ENCODE measurements around the gene C2orf78. TPM values are rescaled to one million over a fixed set of nuclear protein-coding genes. Genes with fewer than 3 reads are reported as not detected.
"Not testable (repeated sequence)": the region's sequence is repeated elsewhere in the genome, so short reads cannot be mapped to it uniquely, and the experiment has no call there.

C2orf78 gene, protein sequence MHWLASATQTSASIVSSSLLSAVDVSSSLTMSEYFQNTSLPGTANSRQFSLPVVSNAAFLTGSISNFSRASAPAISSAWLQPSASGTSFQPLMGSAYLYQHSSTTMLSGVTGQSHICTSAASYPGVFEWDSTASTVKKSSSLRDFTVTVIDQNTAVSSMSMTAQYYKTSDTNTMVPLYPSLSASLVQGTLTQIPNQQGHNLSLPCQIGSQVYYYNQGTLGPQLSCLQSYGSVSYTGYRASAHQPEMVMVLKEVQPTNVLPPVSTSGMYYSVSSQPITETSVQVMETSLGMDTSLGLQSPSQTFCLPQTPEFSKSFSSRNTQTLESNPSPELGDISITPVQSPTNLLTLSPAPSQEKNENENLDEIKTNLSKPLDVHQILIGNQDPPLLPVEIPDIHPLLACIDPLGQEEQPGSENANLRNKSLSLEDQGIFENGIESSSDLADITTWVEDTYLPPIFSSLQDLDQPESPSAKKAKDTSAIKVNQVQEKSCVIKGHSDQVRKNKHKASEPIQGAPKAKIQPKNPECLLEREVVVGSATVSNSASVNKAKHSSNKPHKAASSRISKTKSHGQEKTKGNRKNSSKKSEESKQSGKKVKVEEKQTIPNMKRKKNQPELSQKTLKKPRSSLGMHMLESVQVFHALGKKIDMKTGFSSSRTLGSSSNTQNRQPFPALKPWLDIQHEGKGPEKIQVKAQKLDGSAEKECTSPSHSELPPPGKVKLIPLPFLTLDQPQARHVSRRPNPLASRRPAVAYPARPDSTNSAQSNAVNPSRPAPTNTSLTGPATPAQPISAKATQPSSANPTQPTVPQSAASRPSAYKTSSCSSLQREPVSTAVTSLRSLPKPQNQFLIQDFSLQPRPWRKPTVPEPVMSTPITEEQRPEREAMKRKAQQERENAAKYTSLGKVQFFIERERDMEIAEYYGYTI
- not detected for polyA plus RNA-seq

DNA sequence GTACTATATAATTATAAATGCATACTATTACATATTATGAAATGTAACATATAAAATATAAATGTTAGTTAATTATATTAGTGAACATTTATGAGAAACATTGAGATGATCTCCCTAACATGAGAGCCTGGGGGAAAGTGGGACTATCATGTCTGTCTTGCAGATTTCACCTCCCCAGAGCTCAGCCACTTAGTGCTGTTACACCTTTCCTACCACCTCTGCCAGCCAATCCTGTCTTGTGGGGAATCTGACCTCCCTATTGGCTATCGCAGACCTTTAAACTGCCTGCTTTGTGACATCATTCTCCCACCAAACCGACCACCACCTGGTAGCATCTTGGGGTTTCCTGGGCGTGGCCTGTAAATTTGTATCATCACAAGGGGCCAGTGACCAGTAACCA is at the start of gene C2orf78:
Gene C2orf78 (plus strand): TSS at position 301 of the 400 bp plus-strand sequence. CDS start 127 bp downstream, outside the sequence.
- H3K4me1 ChIP-seq (ENCODE audit: control insufficient read depth in 2 of 2, insufficient read depth in 2 of 2, low read length in 1 of 2); H3K27me3 ChIP-seq (ENCODE audit: control insufficient read depth in 1 of 2, insufficient read depth in 2 of 2, low read length in 2 of 2); H3K4me3 ChIP-seq (ENCODE audit: low read depth in 1 of 2, low read length in 2 of 2); H3K9me3 ChIP-seq (ENCODE audit: control insufficient read depth in 2 of 2, insufficient read depth in 1 of 2, low read depth in 1 of 2, low read length in 1 of 2); H3K36me3 ChIP-seq (ENCODE audit: control insufficient read depth in 2 of 2, insufficient read depth in 2 of 2, low read length in 1 of 2); H3K27ac ChIP-seq (ENCODE audit: low read depth in 2 of 2, low read length in 1 of 2): not testable (repeated sequence)
- 33 to 65% methylated on average over 2 to 3 of the region's 3 CpGs for WGBS, 2 donors

DNA sequence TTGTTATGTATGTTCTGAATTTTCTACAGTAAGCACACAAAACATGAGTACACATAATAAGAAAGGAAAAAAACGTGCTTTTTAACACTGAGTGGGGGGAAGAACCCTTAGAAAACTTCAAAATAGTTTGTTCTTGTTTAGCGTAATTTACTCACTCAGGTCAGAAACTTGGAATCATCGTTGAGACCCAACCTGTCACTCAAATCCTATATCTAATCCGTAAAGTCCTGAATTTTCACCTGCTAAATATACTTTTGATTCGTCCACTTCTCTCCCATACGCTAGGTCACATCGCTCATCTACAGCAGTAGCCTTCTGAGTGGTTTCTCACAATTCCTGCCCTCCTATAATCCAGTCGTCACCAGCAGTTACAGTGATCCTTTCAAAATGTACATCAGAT is 47.6 kb upstream of the C2orf78 start:
- H3K36me3 ChIP-seq (ENCODE audit: control insufficient read depth in 2 of 2, insufficient read depth in 2 of 2, low read length in 1 of 2): peaks cover 2 to 3% of the 10 kb centered on the region in 2 donors
- H3K27ac ChIP-seq (ENCODE audit: low read depth in 2 of 2, low read length in 1 of 2): peak overlapping the region; percentile 61 to 95
- WGBS, 2 donors: 9 to 12% methylated on average over 8 of the region's 8 CpGs
- no peaks in the 10 kb centered on the region for H3K27me3 ChIP-seq (ENCODE audit: control insufficient read depth in 1 of 2, insufficient read depth in 2 of 2, low read length in 2 of 2)
- peak overlapping the region; percentile 62 to 99 for H3K4me3 ChIP-seq (ENCODE audit: low read depth in 1 of 2, low read length in 2 of 2)
- H3K4me1 ChIP-seq (ENCODE audit: control insufficient read depth in 2 of 2, insufficient read depth in 2 of 2, low read length in 1 of 2): no peaks in the 10 kb centered on the region
- no peaks in the 10 kb centered on the region for H3K9me3 ChIP-seq (ENCODE audit: control insufficient read depth in 2 of 2, insufficient read depth in 1 of 2, low read depth in 1 of 2, low read length in 1 of 2)

DNA sequence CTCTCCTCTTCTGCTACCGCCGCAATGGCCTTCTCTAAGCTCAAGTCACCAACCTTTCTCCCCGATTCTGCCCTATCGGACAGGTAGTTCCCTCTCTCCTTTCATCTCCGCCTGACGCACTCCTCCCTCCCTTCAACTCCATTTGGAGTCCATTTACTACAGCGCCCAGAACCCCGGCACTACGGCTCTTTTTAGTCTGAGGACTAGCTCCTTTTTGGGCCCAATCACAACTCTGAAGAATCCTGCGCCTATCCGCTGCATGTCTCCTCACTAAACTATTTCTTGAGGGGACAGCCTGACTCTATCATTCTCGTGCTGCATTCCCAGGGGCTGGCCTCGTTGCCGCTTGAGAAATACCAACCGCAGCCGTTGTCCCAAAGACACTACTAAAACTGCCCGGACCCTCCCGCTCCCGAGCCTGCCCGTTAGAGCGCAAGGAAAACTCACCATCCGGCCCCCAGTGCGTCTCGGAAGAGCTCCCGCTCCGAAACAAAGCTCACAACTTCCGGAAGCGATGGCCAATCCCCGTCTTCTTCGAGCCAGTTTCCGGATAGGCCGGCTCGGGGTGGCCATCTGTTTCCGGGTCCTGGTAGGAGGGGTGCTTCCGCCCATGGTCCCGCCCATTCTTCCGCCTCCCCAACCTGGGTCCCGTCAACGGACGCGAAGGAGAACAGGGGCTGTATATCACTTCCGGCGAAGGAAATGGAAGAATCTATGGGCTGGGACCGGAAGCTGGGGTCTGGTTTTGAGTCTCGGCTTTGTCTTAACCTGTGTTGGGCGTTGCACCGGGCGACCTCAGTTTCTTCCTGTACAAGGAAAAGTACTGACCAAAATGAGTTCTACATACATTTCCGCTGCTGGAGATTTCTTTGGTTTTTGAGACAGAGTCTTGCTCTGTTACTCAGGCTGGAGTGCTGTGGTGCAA is 46.9 kb upstream of the C2orf78 start, which contains the start of gene TPRKB:
Gene TPRKB (minus strand): TSS at position 491 of the 925 bp plus-strand sequence. CDS start 2,776 bp downstream, outside the sequence.
- WGBS, 2 donors: 0 to 2% methylated on average over 49 of the region's 49 CpGs
- no peaks in the 10 kb centered on the region for H3K9me3 ChIP-seq (ENCODE audit: control insufficient read depth in 2 of 2, insufficient read depth in 1 of 2, low read depth in 1 of 2, low read length in 1 of 2)
- peaks cover 2 to 3% of the 10 kb centered on the region in 2 donors for H3K36me3 ChIP-seq (ENCODE audit: control insufficient read depth in 2 of 2, insufficient read depth in 2 of 2, low read length in 1 of 2)
- H3K27me3 ChIP-seq (ENCODE audit: control insufficient read depth in 1 of 2, insufficient read depth in 2 of 2, low read length in 2 of 2): no peaks in the 10 kb centered on the region
- peak within 1 kb of the TSS; percentile 72 to 95 for H3K27ac ChIP-seq (ENCODE audit: low read depth in 2 of 2, low read length in 1 of 2)
- no peaks in the 10 kb centered on the region for H3K4me1 ChIP-seq (ENCODE audit: control insufficient read depth in 2 of 2, insufficient read depth in 2 of 2, low read length in 1 of 2)
- H3K4me3 ChIP-seq (ENCODE audit: low read depth in 1 of 2, low read length in 2 of 2): peak within 1 kb of the TSS; percentile 62 to 99

DNA sequence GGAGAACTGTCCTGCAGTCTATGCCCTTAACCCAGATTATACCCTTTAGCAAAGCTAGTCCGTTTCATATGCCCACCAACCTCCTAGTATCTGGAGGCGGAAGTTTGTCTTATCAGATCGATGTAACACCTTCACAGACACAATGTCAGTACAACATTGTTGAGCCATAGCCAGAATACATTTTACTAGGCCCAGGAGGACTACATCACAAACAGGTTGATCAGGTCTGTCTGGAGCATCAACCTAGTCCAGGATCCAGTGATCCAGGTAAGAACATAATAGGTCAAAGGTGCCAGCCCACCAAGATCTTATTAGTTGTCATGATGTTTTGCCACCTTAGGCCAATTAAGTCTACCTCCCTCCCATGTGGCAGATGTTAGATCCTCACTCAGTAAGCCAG is 44.9 kb upstream of the C2orf78 start:
- H3K4me1 ChIP-seq (ENCODE audit: control insufficient read depth in 2 of 2, insufficient read depth in 2 of 2, low read length in 1 of 2): no peaks in the 10 kb centered on the region
- no peak overlapping the region for H3K4me3 ChIP-seq (ENCODE audit: low read depth in 1 of 2, low read length in 2 of 2)
- 83 to 92% methylated on average over 3 of the region's 3 CpGs for WGBS, 2 donors
- H3K36me3 ChIP-seq (ENCODE audit: control insufficient read depth in 2 of 2, insufficient read depth in 2 of 2, low read length in 1 of 2): no peaks in the 10 kb centered on the region
- H3K27me3 ChIP-seq (ENCODE audit: control insufficient read depth in 1 of 2, insufficient read depth in 2 of 2, low read length in 2 of 2): no peaks in the 10 kb centered on the region
- H3K9me3 ChIP-seq (ENCODE audit: control insufficient read depth in 2 of 2, insufficient read depth in 1 of 2, low read depth in 1 of 2, low read length in 1 of 2): no peaks in the 10 kb centered on the region
- peak overlapping the region in 1 of 2 donors; percentile 36 for H3K27ac ChIP-seq (ENCODE audit: low read depth in 2 of 2, low read length in 1 of 2)

DNA sequence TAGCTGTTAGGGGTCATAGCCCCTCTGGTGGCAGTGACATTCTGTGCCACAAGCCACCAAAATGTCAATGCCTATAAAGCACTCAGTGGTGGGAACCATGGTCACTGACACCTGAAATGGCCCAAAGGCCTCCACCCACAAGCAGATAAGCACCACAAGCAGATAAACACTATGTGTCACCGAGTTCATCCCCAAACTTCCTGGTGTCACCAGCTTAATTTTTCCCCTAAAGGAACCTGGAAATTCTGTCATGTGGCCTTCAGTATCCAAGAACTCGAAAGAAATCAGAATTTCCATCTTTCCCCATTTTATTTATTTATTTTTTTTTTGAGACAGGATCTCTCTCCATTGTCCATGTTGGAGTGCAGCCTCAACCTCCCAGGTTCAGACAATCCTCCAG is 43.2 kb upstream of the C2orf78 start:
- H3K4me3 ChIP-seq (ENCODE audit: low read depth in 1 of 2, low read length in 2 of 2): no peak overlapping the region
- 86 to 87% methylated on average over 2 of the region's 2 CpGs for WGBS, 2 donors
- no peaks in the 10 kb centered on the region for H3K27me3 ChIP-seq (ENCODE audit: control insufficient read depth in 1 of 2, insufficient read depth in 2 of 2, low read length in 2 of 2)
- no peak overlapping the region for H3K27ac ChIP-seq (ENCODE audit: low read depth in 2 of 2, low read length in 1 of 2)
- no peaks in the 10 kb centered on the region for H3K9me3 ChIP-seq (ENCODE audit: control insufficient read depth in 2 of 2, insufficient read depth in 1 of 2, low read depth in 1 of 2, low read length in 1 of 2)
- H3K36me3 ChIP-seq (ENCODE audit: control insufficient read depth in 2 of 2, insufficient read depth in 2 of 2, low read length in 1 of 2): no peaks in the 10 kb centered on the region
- no peaks in the 10 kb centered on the region for H3K4me1 ChIP-seq (ENCODE audit: control insufficient read depth in 2 of 2, insufficient read depth in 2 of 2, low read length in 1 of 2)

DNA sequence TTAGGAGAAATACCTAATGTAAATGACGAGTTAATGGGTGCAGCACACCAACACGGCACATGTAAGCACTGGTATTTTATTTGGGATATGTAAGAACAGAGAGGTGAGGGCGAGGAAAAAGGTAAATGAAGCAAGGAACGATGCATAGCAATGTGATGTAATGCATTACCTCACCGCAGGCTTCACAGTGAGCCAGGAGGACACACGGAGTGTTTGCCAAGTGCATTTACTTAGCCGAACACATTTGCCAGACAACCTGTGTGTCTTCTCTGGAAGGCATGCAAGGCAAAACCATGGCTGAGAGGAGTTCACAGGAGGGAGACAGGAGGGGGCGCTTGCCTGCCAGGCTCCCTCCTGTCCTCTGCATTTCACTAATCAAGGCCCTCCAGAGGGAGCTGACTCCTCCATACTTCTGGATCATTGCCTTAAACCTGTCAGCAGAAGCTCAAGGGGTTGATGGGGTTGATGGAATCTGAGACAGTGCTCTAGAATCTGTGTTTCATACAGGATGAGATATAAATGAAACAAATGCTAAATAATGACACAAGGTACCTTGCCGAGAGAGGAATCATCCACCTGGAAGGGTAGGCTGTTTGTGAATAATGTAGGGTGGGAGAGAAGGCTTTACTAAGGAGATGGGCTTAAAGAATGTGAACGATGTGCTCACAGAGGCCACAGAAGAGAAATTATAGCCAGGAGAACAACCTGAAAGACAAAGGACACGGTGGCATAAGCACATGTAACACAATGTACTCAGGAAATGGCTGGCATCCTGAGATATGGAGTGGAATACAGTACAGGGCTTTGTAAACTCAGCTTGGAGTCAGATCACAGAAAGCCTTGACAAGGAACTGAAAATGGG is 37.7 kb upstream of the C2orf78 start:
- peaks cover 3 to 10% of the 10 kb centered on the region in 2 donors for H3K36me3 ChIP-seq (ENCODE audit: control insufficient read depth in 2 of 2, insufficient read depth in 2 of 2, low read length in 1 of 2)
- no peak overlapping the region for H3K27ac ChIP-seq (ENCODE audit: low read depth in 2 of 2, low read length in 1 of 2)
- H3K4me3 ChIP-seq (ENCODE audit: low read depth in 1 of 2, low read length in 2 of 2): no peak overlapping the region
- WGBS, 2 donors: 91 to 94% methylated on average over 11 of the region's 11 CpGs
- no peaks in the 10 kb centered on the region for H3K4me1 ChIP-seq (ENCODE audit: control insufficient read depth in 2 of 2, insufficient read depth in 2 of 2, low read length in 1 of 2)
- H3K27me3 ChIP-seq (ENCODE audit: control insufficient read depth in 1 of 2, insufficient read depth in 2 of 2, low read length in 2 of 2): no peaks in the 10 kb centered on the region
- H3K9me3 ChIP-seq (ENCODE audit: control insufficient read depth in 2 of 2, insufficient read depth in 1 of 2, low read depth in 1 of 2, low read length in 1 of 2): no peaks in the 10 kb centered on the region

DNA sequence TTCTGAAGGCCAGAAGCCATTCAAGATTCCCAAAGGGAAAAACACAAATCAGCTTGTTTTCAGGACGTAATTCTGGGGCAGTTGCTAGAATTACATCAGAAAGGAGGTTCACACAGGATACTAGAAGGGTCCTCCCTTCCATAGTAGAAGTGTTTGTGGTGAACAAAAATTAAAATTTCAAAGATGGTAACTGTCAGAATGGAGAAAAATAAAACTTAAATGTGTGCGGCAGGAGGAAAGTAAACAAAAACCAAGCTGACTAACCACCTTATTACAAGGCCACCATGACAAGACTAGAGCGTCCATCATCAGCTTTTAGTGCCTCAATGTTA is 37.1 kb upstream of the C2orf78 start:
- no peaks in the 10 kb centered on the region for H3K4me1 ChIP-seq (ENCODE audit: control insufficient read depth in 2 of 2, insufficient read depth in 2 of 2, low read length in 1 of 2)
- H3K9me3 ChIP-seq (ENCODE audit: control insufficient read depth in 2 of 2, insufficient read depth in 1 of 2, low read depth in 1 of 2, low read length in 1 of 2): no peaks in the 10 kb centered on the region
- H3K27me3 ChIP-seq (ENCODE audit: control insufficient read depth in 1 of 2, insufficient read depth in 2 of 2, low read length in 2 of 2): no peaks in the 10 kb centered on the region
- 93 to 94% methylated on average over 3 of the region's 3 CpGs for WGBS, 2 donors
- peaks cover 3 to 11% of the 10 kb centered on the region in 2 donors for H3K36me3 ChIP-seq (ENCODE audit: control insufficient read depth in 2 of 2, insufficient read depth in 2 of 2, low read length in 1 of 2)
- no peak overlapping the region for H3K27ac ChIP-seq (ENCODE audit: low read depth in 2 of 2, low read length in 1 of 2)
- H3K4me3 ChIP-seq (ENCODE audit: low read depth in 1 of 2, low read length in 2 of 2): no peak overlapping the region

DNA sequence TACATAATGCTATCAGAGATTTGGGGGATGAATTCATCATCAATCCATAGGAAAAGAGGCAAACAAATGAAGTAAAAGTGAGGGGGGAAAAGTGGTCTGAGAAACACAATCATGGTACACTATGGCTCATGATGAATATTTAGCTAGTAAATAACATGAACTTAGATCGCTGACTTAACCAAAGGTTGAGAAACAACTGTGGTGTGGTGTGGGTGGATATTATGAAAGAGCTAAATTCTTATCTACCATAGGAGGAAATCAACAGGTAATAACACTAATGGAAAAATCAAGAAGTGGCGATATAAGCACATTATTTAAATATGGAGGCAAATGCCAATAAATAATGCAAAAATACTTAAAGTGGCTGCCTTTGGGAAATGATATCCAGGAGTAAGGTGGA is 34.7 kb upstream of the C2orf78 start:
- no peak overlapping the region for H3K27ac ChIP-seq (ENCODE audit: low read depth in 2 of 2, low read length in 1 of 2)
- H3K4me1 ChIP-seq (ENCODE audit: control insufficient read depth in 2 of 2, insufficient read depth in 2 of 2, low read length in 1 of 2): no peaks in the 10 kb centered on the region
- WGBS, 2 donors: 90 to 93% methylated on average over 2 of the region's 2 CpGs
- H3K4me3 ChIP-seq (ENCODE audit: low read depth in 1 of 2, low read length in 2 of 2): no peak overlapping the region
- H3K9me3 ChIP-seq (ENCODE audit: control insufficient read depth in 2 of 2, insufficient read depth in 1 of 2, low read depth in 1 of 2, low read length in 1 of 2): no peaks in the 10 kb centered on the region
- no peaks in the 10 kb centered on the region for H3K27me3 ChIP-seq (ENCODE audit: control insufficient read depth in 1 of 2, insufficient read depth in 2 of 2, low read length in 2 of 2)
- peaks cover 3 to 14% of the 10 kb centered on the region in 2 donors for H3K36me3 ChIP-seq (ENCODE audit: control insufficient read depth in 2 of 2, insufficient read depth in 2 of 2, low read length in 1 of 2)

Data from esophagus (tissue), 2 donors.